ENCODE data around the gene PRKCE.
A peak's percentile ranks its signal among the peaks of the same experiment; 100 is the strongest.
"Not testable (repeated sequence)": the region's sequence is repeated elsewhere in the genome, so short reads cannot be mapped to it uniquely, and the experiment has no call there.

Gene PRKCE

GRCh38 chr2:45912109-45912508 lies 260.6 kb downstream of the PRKCE start:
- DNase-seq, result no peak

- no peak for DNase-seq
Measured at GRCh38 chr2:45913539-45913938, 262.1 kb downstream of the PRKCE start.

- DNase-seq, result no peak
Measured at GRCh38 chr2:45915523-45915922, 264.0 kb downstream of the PRKCE start.

- DNase-seq, result not testable (repeated sequence)
Measured at GRCh38 chr2:45917561-45918176, 266.2 kb downstream of the PRKCE start.

GRCh38 chr2:45918463-45919159 lies 267.1 kb downstream of the PRKCE start:
- no peak for DNase-seq

GRCh38 chr2:45919160-45919650 lies 267.7 kb downstream of the PRKCE start:
- DNase-seq, result no peak

GRCh38 chr2:45919711-45920111 lies 268.2 kb downstream of the PRKCE start:
- no peak for DNase-seq

- DNase-seq, result no peak
Measured at GRCh38 chr2:45921921-45922320, 270.4 kb downstream of the PRKCE start.

GRCh38 chr2:45922577-45922988 lies 271.1 kb downstream of the PRKCE start:
- no peak for DNase-seq

- no peak for DNase-seq
Measured at GRCh38 chr2:45923701-45924100, 272.2 kb downstream of the PRKCE start.

GRCh38 chr2:45925026-45925425 lies 273.6 kb downstream of the PRKCE start:
- no peak for DNase-seq

- no peak for DNase-seq
Measured at GRCh38 chr2:45925636-45926366, 274.3 kb downstream of the PRKCE start.

GRCh38 chr2:45928946-45929345 lies 277.5 kb downstream of the PRKCE start:
- DNase-seq, result no peak

GRCh38 chr2:45929674-45930395 lies 278.4 kb downstream of the PRKCE start:
- DNase-seq, result no peak

GRCh38 chr2:45930396-45930792 lies 278.9 kb downstream of the PRKCE start:
- DNase-seq, result no peak

- peak; percentile 33 for DNase-seq
Measured at GRCh38 chr2:45932278-45932975, 281.0 kb downstream of the PRKCE start.

- peak; percentile 99 for DNase-seq
Measured at GRCh38 chr2:45935791-45936622, 284.5 kb downstream of the PRKCE start.

GRCh38 chr2:45936623-45936979 lies 285.1 kb downstream of the PRKCE start:
- no peak for DNase-seq

- no peak for DNase-seq
Measured at GRCh38 chr2:45937990-45938389, 286.5 kb downstream of the PRKCE start.

GRCh38 chr2:45938649-45939511 lies 287.4 kb downstream of the PRKCE start:
- DNase-seq, result peak; percentile 94

Measured in fibroblast of skin of back (primary cell).